Lung (tissue), 12 donors: Measurements from ENCODE around the gene FGFBP3. TPM values are rescaled to one million over a fixed set of nuclear protein-coding genes. Genes with fewer than 3 reads are reported as not detected.

Source experiments
- ATAC-seq: fragments of 200-7000 bp; cut with Tn5 transposase; one replicate; pipeline ENCODE4 v1.9.1; 2020; ENCODE audit warnings: moderate number of reproducible peaks; ENCODE audit not compliant: insufficient read depth, low FRiP score
- DNase-seq, 3 donors: peaks; one replicate each; pipeline ENCODE4 v3.0.0-alpha.2; 2013 to 2017
- H3K27ac ChIP-seq, 2 donors: one replicate each; pipeline ENCODE4 v1.5.1; 2013; ENCODE audit warnings: mild to moderate bottlenecking in 2 of 2, moderate library complexity in 2 of 2, control low read depth in 1 of 2, inconsistent platforms in 1 of 2, low read depth in 1 of 2, low read length in 1 of 2
- H3K27me3 ChIP-seq, 3 donors: one replicate each; pipeline ENCODE4 v1.5.1; 2013; ENCODE audit warnings: low read length in 2 of 3; ENCODE audit not compliant: control insufficient read depth in 3 of 3, insufficient read depth in 3 of 3
- H3K36me3 ChIP-seq, 4 donors: one replicate each; pipeline ENCODE4 v1.5.1; 2013; ENCODE audit warnings: low read length in 4 of 4, mild to moderate bottlenecking in 1 of 4, moderate library complexity in 1 of 4; ENCODE audit not compliant: control insufficient read depth in 4 of 4, insufficient read depth in 4 of 4
- H3K4me1 ChIP-seq, 5 donors: one replicate each; pipeline ENCODE4 v1.5.1; 2013; ENCODE audit warnings: low read length in 5 of 5, mild to moderate bottlenecking in 2 of 5, moderate library complexity in 1 of 5; ENCODE audit not compliant: control insufficient read depth in 5 of 5, insufficient read depth in 5 of 5
- H3K4me3 ChIP-seq: one replicate; pipeline ENCODE4 v1.5.1; 2013; ENCODE audit warnings: mild to moderate bottlenecking, control low read depth, moderate library complexity
- H3K9ac ChIP-seq, 2 donors: one replicate each; pipeline ENCODE4 v1.5.1; 2013; ENCODE audit warnings: low read length in 2 of 2, control low read depth in 1 of 2; ENCODE audit not compliant: insufficient read depth in 1 of 2
- H3K9me3 ChIP-seq, 4 donors: one replicate each; pipeline ENCODE4 v1.5.1; 2013; ENCODE audit warnings: low read length in 3 of 4, mild to moderate bottlenecking in 1 of 4, moderate library complexity in 1 of 4; ENCODE audit not compliant: control insufficient read depth in 4 of 4, insufficient read depth in 3 of 4
- CTCF ChIP-seq: IDR thresholded peaks from 2 replicates; pipeline ENCODE4 v1.5.1; 2012; ENCODE audit warnings: mild to moderate bottlenecking; ENCODE audit errors: control extremely low read depth, extremely low read depth
- WGBS, 2 donors: extraction: QIAGEN DNeasy Blood & Tissue Kit; methylation state at CpG; one replicate each; pipeline ENCODE4 v1.1.7; 2013; 5-methylcytosine and 5-hydroxymethylcytosine counted together
- polyA plus RNA-seq, 2 donors: library from polyadenylated mRNA; stranded (reverse); fragments of 200-250 nt; gene quantifications; one replicate each; pipeline ENCODE4 v1.2.1, GENCODE V29; 2013
- total RNA-seq, 2 donors: library from RNA; depleted of rRNA in 1 of 2; stranded (reverse); fragments of >200 nt in 1 of 2; gene quantifications; one replicate each; pipeline ENCODE4 v1.2.1, GENCODE V29; 2014 to 2021
- donor health status: control.
- donor health status: control.
- donor health status: Bipolar disorder and iron deficiency.
- donor health status: healthy.
- donor health status: DM: yes; HTN: yes; CAD: no.

Gene FGFBP3
- total and polyA plus RNA-seq, 4 donors = 0.81 to 2.3 (median 1.2) TPM

GRCh38 chr10:91879515-91880170, 29.6 kb downstream of the FGFBP3 start:
- Histone ChIP-seq H3K4me3 (no peak overlapping the region), H3K27ac (no peak overlapping the region), H3K36me3 (no peaks in the 10 kb centered on the region), H3K9ac (no peak overlapping the region), H3K4me1 (peaks cover 2 to 16% (median 5%) of the 10 kb centered on the region in 5 donors), H3K9me3 (peaks cover 0 to 1% (median 0%) of the 10 kb centered on the region in 4 donors), H3K27me3 (no peaks in the 10 kb centered on the region)
- ATAC-seq = no peak
- TF ChIP-seq CTCF = no peak
- no peak for DNase-seq
- 47 to 55% methylated on average over 7 of the region's 7 CpGs for WGBS, 2 donors

GRCh38 chr10:91875779-91876178, 33.5 kb downstream of the FGFBP3 start:
- Histone ChIP-seq H3K36me3 (no peaks in the 10 kb centered on the region), H3K4me3 (no peak overlapping the region), H3K27ac (no peak overlapping the region), H3K9ac (no peak overlapping the region), H3K27me3 (no peaks in the 10 kb centered on the region), H3K4me1 (no peaks in the 10 kb centered on the region), H3K9me3 (peaks cover 0 to 1% (median 0%) of the 10 kb centered on the region in 4 donors)
- WGBS, 2 donors = 92 to 97% methylated on average over 1 of the region's 1 CpG
- no peak for TF ChIP-seq CTCF
- DNase-seq (no peak), ATAC-seq (no peak)

- no peaks in the 10 kb centered on the region for H3K4me1 ChIP-seq
- no peak overlapping the region for H3K9ac ChIP-seq
- no peak for ATAC-seq
- peaks cover 0 to 1% (median 0%) of the 10 kb centered on the region in 4 donors for H3K9me3 ChIP-seq
- H3K27me3 ChIP-seq = no peaks in the 10 kb centered on the region
- 93 to 97% methylated on average over 2 of the region's 2 CpGs for WGBS, 2 donors
- no peak overlapping the region for H3K27ac ChIP-seq
- H3K4me3 ChIP-seq = no peak overlapping the region
- TF ChIP-seq CTCF = no peak
- no peak for DNase-seq
- no peaks in the 10 kb centered on the region for H3K36me3 ChIP-seq
Observed at GRCh38 chr10:91875156-91875555, 34.1 kb downstream of the FGFBP3 start.

- H3K4me1 ChIP-seq = no peaks in the 10 kb centered on the region
- no peak overlapping the region for H3K4me3 ChIP-seq
- ATAC-seq = no peak
- H3K36me3 ChIP-seq = peaks cover 8 to 23% (median 11%) of the 10 kb centered on the region in 4 donors
- H3K9me3 ChIP-seq = no peaks in the 10 kb centered on the region
- no peak for DNase-seq
- H3K27me3 ChIP-seq = no peaks in the 10 kb centered on the region
- no peak overlapping the region for H3K27ac ChIP-seq
- 92 to 94% methylated on average over 2 of the region's 2 CpGs for WGBS, 2 donors
- no peak for TF ChIP-seq CTCF
- H3K9ac ChIP-seq = no peak overlapping the region
Observed at GRCh38 chr10:91865562-91866081, 43.7 kb downstream of the FGFBP3 start.
